Endothelial cell (in vitro differentiated cells): ENCODE measurements around the gene TSPY4. TPM values are rescaled to one million over a fixed set of nuclear protein-coding genes. Genes with fewer than 3 reads are reported as not detected.
"Not testable (repeated sequence)": the region's sequence is repeated elsewhere in the genome, so short reads cannot be mapped to it uniquely, and the experiment has no call there.

ENCODE experiments used
- DNase-seq: peaks from one replicate; pipeline ENCODE4 v3.0.0; 2021; ENCODE audit warnings: low spot score
- H3K27ac Mint-ChIP-seq: one replicate; pipeline ENCODE4 v1.8.0; 2021; ENCODE audit warnings: mixed read lengths, inconsistent platforms; ENCODE audit not compliant: unreplicated experiment
- H3K27me3 Mint-ChIP-seq: one replicate; pipeline ENCODE4 v1.8.0; 2021; ENCODE audit warnings: mild to moderate bottlenecking, moderate library complexity, mixed read lengths, inconsistent platforms; ENCODE audit not compliant: unreplicated experiment
- H3K36me3 Mint-ChIP-seq: one replicate; pipeline ENCODE4 v1.8.0; 2021; ENCODE audit warnings: mild to moderate bottlenecking, low read depth, mixed read lengths, inconsistent platforms; ENCODE audit not compliant: unreplicated experiment
- H3K4me1 Mint-ChIP-seq: one replicate; pipeline ENCODE4 v1.8.0; 2021; ENCODE audit warnings: mild to moderate bottlenecking, mixed read lengths, inconsistent platforms; ENCODE audit not compliant: unreplicated experiment
- H3K4me3 Mint-ChIP-seq: one replicate; pipeline ENCODE4 v1.8.0; 2021; ENCODE audit warnings: mild to moderate bottlenecking, mixed read lengths, inconsistent platforms; ENCODE audit not compliant: unreplicated experiment
- H3K9me3 Mint-ChIP-seq: one replicate; pipeline ENCODE4 v1.8.0; 2021; ENCODE audit warnings: mixed read lengths, inconsistent platforms; ENCODE audit not compliant: unreplicated experiment
- CTCF ChIP-seq: fragments of 200-600 bp; sonication (generic); IDR thresholded peaks from one replicate; pipeline ENCODE4 v1.5.0; 2021; ENCODE audit warnings: antibody characterized with exemption; ENCODE audit not compliant: unreplicated experiment
- long read RNA-seq: library from polyadenylated mRNA; unstranded; transcript quantifications from one replicate; pipeline ENCODE4 v2.0.0, GENCODE V29; 2020; ENCODE audit not compliant: unreplicated experiment
- total RNA-seq: library from RNA; stranded (reverse); fragmentation: NEBNext Ultra II Directional; extraction: Animal tissue kit (Norgen Biotek cat#: 25700); gene quantifications from one replicate; pipeline ENCODE4 v1.2.1, GENCODE V29; 2021; ENCODE audit not compliant: unreplicated experiment

TSPY4 gene, protein sequence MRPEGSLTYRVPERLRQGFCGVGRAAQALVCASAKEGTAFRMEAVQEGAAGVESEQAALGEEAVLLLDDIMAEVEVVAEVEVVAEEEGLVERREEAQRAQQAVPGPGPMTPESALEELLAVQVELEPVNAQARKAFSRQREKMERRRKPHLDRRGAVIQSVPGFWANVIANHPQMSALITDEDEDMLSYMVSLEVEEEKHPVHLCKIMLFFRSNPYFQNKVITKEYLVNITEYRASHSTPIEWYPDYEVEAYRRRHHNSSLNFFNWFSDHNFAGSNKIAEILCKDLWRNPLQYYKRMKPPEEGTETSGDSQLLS
- not detected for total RNA-seq
- long read RNA-seq = 0 reads

DNA sequence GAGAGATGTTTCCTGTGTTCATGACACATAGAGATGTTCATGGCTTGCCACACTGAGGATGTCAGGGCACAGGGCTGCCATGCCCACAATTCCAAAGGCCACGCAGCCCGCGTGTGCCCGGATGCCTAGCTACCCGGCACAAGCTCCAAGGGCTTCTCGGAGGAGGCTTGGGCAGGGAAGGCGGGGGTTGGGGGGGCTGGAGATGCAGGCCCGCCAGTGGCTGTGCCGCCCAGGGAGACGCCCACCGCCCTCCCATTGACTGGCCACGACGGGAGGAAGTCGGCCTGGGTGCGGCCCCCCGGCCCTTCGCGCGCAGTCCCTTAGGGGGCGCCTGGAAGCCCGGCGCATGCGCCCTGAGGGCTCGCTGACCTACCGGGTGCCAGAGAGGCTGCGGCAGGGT is at the start of gene TSPY4:
Gene TSPY4 (plus strand): TSS at position 301 of the 400 bp plus-strand sequence. CDS start 46 bp downstream, at position 347.
- not testable (repeated sequence) for DNase-seq, H3K27me3 Mint-ChIP-seq, H3K36me3 Mint-ChIP-seq, H3K9me3 Mint-ChIP-seq, H3K27ac Mint-ChIP-seq, H3K4me1 Mint-ChIP-seq, H3K4me3 Mint-ChIP-seq

GRCh38 chrY:9320996-9321395 is 16.3 kb upstream of the TSPY4 start:
- no peak overlapping the region for H3K4me3 Mint-ChIP-seq
- TF ChIP-seq CTCF = no peak
- peaks cover 4% of the 10 kb centered on the region for H3K27me3 Mint-ChIP-seq

DNA sequence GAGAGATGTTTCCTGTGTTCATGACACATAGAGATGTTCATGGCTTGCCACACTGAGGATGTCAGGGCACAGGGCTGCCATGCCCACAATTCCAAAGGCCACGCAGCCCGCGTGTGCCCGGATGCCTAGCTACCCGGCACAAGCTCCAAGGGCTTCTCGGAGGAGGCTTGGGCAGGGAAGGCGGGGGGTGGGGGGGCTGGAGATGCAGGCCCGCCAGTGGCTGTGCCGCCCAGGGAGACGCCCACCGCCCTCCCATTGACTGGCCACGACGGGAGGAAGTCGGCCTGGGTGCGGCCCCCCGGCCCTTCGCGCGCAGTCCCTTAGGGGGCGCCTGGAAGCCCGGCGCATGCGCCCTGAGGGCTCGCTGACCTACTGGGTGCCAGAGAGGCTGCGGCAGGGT is 20.2 kb downstream of the TSPY4 start, which contains the start of gene TSPY8:
Gene TSPY8 (plus strand): TSS at position 301 of the 400 bp plus-strand sequence. CDS start 46 bp downstream, at position 347.
- H3K9me3 Mint-ChIP-seq, H3K4me1 Mint-ChIP-seq, H3K4me3 Mint-ChIP-seq, DNase-seq, H3K27ac Mint-ChIP-seq, H3K27me3 Mint-ChIP-seq, H3K36me3 Mint-ChIP-seq: not testable (repeated sequence)

More at GRCh38 chrY:9320996-9321395, 16.3 kb upstream of the TSPY4 start:
- H3K36me3 Mint-ChIP-seq = no peaks in the 10 kb centered on the region
- no peaks in the 10 kb centered on the region for H3K4me1 Mint-ChIP-seq
- no peak overlapping the region for H3K27ac Mint-ChIP-seq
- DNase-seq = no peak
- H3K9me3 Mint-ChIP-seq = no peaks in the 10 kb centered on the region

Other genes starting within 250 kb of the TSPY4 start
- gene TSPY8, start 20.3 kb downstream of the TSPY4 start, total RNA-seq = not detected
- gene TSPY3, start 61.0 kb downstream of the TSPY4 start, total RNA-seq = not detected
- not detected for gene TSPY1, start 129.5 kb downstream of the TSPY4 start, total RNA-seq
- not detected for gene TSPY9, start 149.8 kb downstream of the TSPY4 start, total RNA-seq
- not detected for gene TSPY10, start 190.4 kb downstream of the TSPY4 start, total RNA-seq